LHCN-M2 (cell line): ENCODE measurements around the gene MAP1LC3B2. TPM values are rescaled to one million over a fixed set of nuclear protein-coding genes. Genes with fewer than 3 reads are reported as not detected.

Experiments
- DNase-seq: peaks from one replicate; pipeline ENCODE4 v3.0.0-alpha.2; 2012; ENCODE audit warnings: low read depth
- polyA plus RNA-seq: library from polyadenylated mRNA; unstranded; fragments of >200 nt; gene quantifications from one replicate; pipeline ENCODE4 v1.2.1, GENCODE V29; 2012; ENCODE audit warnings: missing spikeins
- total RNA-seq: library from RNA; depleted of rRNA; stranded (reverse); fragments of >200 nt; gene quantifications from 2 replicates; pipeline ENCODE4 v1.2.3, GENCODE V29; 2014; rRNA removed

The MAP1LC3B2 gene
- total RNA-seq: 0.52 TPM in 1 of 2 replicates, not detected in the other
- polyA plus RNA-seq: 3.5 TPM

GRCh38 chr12:116559162-116559935 is at the start of gene MAP1LC3B2:
Gene MAP1LC3B2 (plus strand): TSS chr12:116559381. CDS start chr12:116575943, 16,562 bp downstream.
- DNase-seq: peak; percentile 97

DNA sequence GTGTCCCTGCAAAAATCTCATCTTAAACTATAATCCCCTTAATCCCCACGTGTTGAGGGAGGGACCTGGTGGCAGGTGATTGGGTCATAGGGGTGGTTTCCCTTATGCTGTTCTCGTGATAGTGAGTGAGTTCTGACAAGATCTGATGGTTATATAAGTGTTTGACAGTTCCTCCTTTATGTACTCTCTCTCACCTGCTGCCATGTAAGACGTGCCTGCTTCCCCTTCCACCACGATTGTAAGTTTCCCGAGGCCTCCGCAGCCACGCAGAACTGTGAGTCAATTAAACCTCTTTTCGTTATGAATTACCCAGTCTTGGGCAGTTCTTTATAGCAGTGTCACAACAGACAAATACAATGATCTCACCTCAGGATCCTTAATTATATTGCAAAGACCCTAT is 45.2 kb upstream of the MAP1LC3B2 start:
- no peak for DNase-seq

- no peak for DNase-seq
These were observed 43.5 kb upstream of the MAP1LC3B2 start for GRCh38 chr12:116515684-116516083.

- no peak for DNase-seq
These were observed 42.5 kb upstream of the MAP1LC3B2 start for GRCh38 chr12:116516657-116517056.

GRCh38 chr12:116517431-116518045 is 41.6 kb upstream of the MAP1LC3B2 start:
- DNase-seq: no peak

DNA sequence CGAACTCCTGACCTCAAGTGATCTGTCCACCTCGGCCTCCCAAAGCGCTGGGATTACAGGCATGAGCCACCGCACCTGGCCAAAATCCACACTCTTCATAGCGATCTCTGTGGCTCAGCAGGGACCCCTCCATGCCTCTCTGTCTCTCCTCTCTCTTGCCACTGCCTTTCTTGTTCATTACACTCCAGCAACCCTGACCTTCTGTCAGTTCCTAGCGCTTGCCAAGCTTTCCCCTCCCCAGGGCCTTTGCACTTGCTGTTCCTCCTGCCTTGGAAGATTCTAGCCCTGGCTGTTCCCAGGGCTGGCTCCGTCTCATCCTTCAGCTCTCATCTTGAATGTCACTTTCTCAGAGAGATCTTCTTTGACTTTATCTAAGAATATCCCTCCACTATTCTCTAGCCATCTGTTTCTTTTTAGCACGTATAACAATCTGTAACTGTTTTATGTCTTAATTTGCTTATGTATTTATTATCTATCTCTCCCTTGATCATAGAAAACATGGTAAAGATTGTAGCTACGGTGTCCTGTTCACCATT is 38.9 kb upstream of the MAP1LC3B2 start:
- DNase-seq: no peak

- peak; percentile 56 for DNase-seq
These were observed 38.2 kb upstream of the MAP1LC3B2 start for GRCh38 chr12:116520801-116521471.

GRCh38 chr12:116524311-116524710 is 34.9 kb upstream of the MAP1LC3B2 start:
- DNase-seq: no peak

GRCh38 chr12:116524964-116525379 is 34.2 kb upstream of the MAP1LC3B2 start:
- peak; percentile 92 for DNase-seq

DNA sequence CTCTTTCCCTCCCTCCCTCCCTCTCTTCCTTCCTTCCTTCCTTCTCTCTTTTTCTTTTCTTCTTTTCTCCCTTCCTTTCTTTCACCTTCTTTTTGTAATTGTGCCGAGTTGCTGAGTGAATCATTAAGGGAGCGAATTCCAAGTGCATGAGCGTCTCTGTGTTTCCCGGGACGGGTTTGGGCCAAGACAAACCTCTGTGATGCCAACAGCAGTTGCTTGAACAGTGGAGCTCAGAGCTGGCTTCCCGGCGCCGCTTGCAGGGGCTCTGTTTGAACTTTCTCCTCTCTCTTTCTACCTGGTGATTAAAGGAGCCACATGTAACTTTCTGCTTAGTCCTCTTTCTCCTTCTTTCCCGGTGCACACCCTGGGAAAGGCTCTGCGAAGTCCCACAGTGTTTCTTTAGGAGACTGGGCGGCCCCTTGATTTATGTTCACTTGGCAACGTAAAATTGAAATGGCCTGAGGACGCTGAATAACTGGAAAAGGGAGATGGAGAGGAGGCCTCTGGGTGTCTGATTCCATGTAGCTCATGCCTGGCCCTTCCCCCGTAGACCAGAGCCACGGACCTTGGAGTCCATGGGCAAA is 33.7 kb upstream of the MAP1LC3B2 start:
- DNase-seq: peak; percentile 93

DNA sequence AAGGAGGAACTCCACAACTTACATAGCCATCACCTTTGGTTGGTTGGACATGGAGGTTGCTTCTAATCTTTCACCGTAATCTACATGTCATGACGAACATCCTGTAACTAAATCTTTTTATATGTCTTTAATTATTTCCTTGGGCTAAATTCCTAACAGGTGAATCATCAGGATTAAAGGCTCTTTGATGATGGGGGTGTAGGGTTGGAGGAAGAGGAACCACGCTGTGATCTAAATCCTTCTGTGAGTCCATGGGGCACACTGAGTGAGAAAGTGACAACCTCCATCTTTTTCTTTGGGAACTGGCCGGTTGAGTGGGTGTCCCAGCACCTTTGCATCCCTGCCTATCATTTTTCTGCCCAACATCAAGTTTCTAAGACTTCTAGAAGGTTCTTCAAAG is 31.1 kb upstream of the MAP1LC3B2 start:
- peak; percentile 83 for DNase-seq

DNA sequence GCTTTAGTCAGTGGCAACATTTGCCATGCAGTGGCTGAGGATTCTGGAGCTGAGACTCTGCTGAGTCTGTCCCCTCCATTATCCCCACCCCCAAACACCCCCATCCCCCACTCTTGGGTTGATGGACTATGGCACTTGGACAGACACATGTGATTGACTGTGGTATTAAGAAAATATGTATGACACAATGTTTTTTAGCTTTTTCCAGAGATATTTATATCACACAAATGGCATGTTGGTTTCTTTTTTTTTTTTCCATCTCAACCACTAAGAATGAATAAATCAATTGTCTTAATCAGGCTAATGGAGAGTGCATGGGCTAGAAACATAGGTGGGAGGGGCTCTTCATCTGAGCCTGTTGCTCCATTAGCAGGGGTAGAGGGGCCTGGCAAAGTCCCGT is 30.7 kb upstream of the MAP1LC3B2 start:
- DNase-seq: peak; percentile 52

DNA sequence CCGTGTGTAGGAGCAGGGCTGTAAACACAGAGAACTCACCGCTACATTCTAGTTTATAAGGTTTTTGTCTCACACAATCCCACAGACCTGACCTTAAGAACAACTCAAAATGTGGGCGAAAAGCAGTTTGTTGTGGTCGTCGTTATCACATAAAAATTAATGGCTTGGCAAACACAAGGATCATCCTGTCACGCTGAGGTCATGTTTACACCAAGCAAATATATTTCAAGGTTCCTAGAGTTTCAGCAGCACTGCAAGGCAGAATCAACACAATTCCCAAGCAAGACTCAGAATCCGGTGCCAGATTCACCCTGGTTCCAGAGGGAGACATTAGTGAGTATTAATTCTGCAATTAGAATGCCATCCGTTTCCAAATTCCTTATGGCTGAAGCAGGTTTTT is 30.1 kb upstream of the MAP1LC3B2 start:
- peak; percentile 45 for DNase-seq

- no peak for DNase-seq
These were observed 29.5 kb upstream of the MAP1LC3B2 start for GRCh38 chr12:116529686-116530085.

DNA sequence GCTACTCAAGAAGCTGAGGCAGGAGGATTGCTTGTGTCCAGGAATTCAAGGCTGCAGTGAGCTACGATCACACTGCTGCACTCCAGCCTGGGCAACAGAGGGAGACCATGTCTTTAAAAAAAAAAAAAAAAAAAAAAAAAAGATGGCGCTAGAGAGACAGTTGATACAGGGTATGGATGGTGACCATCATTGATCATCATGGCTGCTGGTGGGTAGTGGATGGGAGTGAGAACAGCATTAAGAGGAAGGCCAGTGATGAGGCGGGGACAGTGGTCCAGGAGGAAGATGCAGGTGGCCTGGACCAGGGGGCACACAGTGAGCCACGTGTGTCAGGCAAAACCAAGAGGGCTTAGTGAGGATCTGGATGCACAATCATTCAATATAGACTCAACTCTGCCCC is 26.8 kb upstream of the MAP1LC3B2 start:
- no peak for DNase-seq

DNA sequence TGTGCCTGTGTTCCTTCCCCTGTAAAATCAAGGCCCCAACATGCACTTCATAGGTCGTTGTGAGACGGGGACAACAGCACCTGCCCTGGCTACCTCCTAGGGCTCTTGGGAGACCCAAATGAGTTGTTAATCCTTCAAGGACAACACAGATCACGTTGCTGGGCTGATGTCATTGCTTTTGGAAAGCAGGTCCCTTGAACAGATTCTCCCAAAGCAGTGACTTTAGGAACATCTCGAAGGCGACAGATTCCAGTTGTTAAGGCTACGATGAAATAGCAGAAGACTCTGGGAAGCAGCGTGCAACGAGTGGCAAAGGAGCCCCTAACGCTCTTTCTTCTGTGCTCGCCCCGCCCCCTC is 26.2 kb upstream of the MAP1LC3B2 start:
- DNase-seq: no peak

- peak; percentile 57 for DNase-seq
These were observed 25.6 kb upstream of the MAP1LC3B2 start for GRCh38 chr12:116533343-116534251.

- DNase-seq: no peak
These were observed 24.7 kb upstream of the MAP1LC3B2 start for GRCh38 chr12:116534311-116535121.

GRCh38 chr12:116535241-116535640 is 23.9 kb upstream of the MAP1LC3B2 start:
- no peak for DNase-seq
